GM18499 (cell line): ENCODE results near the gene SNED1.
"Not testable (repeated sequence)": the region's sequence is repeated elsewhere in the genome, so short reads cannot be mapped to it uniquely, and the experiment has no call there.

Experiments
- ATAC-seq: cut with Tn5 transposase; IDR thresholded peaks from one replicate; pipeline ENCODE4 v1.9.1; 2021; ENCODE audit warnings: moderate number of reproducible peaks; ENCODE audit not compliant: insufficient read depth, unreplicated experiment

The SNED1 gene

GRCh38 chr2:241095594-241096290 is 97.3 kb downstream of the SNED1 start:
- no peak for ATAC-seq

GRCh38 chr2:241096979-241097378 is 98.6 kb downstream of the SNED1 start:
- no peak for ATAC-seq

- ATAC-seq, result no peak
Observed at GRCh38 chr2:241099246-241099645, 100.8 kb downstream of the SNED1 start.

- ATAC-seq, result peak; percentile 48
Observed at GRCh38 chr2:241102239-241102803, 103.9 kb downstream of the SNED1 start, which contains the start of gene MTERF4. Gene MTERF4, minus strand, starts transcription at chr2:241102287. Its CDS starts 14 bp downstream, at chr2:241102273.

- ATAC-seq, result no peak
Observed at GRCh38 chr2:241103176-241103595, 104.8 kb downstream of the SNED1 start.

GRCh38 chr2:241104611-241105010 is 106.2 kb downstream of the SNED1 start:
- not testable (repeated sequence) for ATAC-seq

GRCh38 chr2:241105641-241106040 is 107.2 kb downstream of the SNED1 start:
- no peak for ATAC-seq

GRCh38 chr2:241107031-241107783 is 108.8 kb downstream of the SNED1 start:
- no peak for ATAC-seq

GRCh38 chr2:241108271-241109209 is 110.1 kb downstream of the SNED1 start:
- no peak for ATAC-seq

GRCh38 chr2:241109210-241110088 is 111.0 kb downstream of the SNED1 start:
- no peak for ATAC-seq

- no peak for ATAC-seq
Observed at GRCh38 chr2:241110089-241110606, 111.7 kb downstream of the SNED1 start.

GRCh38 chr2:241110607-241111439 is 112.4 kb downstream of the SNED1 start:
- ATAC-seq, result no peak

GRCh38 chr2:241111440-241111805 is 113.0 kb downstream of the SNED1 start:
- no peak for ATAC-seq

GRCh38 chr2:241112046-241112445 is 113.6 kb downstream of the SNED1 start:
- no peak for ATAC-seq

GRCh38 chr2:241112592-241112991 is 114.2 kb downstream of the SNED1 start:
- ATAC-seq, result no peak

GRCh38 chr2:241114836-241115235 is 116.4 kb downstream of the SNED1 start:
- ATAC-seq, result no peak

GRCh38 chr2:241115361-241115760 is 116.9 kb downstream of the SNED1 start:
- ATAC-seq, result no peak
